Neural cell (in vitro differentiated cells): ENCODE measurements around the gene ANKRD49. TPM values are rescaled to one million over a fixed set of nuclear protein-coding genes. Genes with fewer than 3 reads are reported as not detected.

Source experiments
- H2AFZ ChIP-seq: fragments of 200-600, 300-800 bp; sonication (generic), shearing (Covaris generic); 2 replicates; pipeline ENCODE4 v1.6.0; 2014; ENCODE audit warnings: low read depth, mild to moderate bottlenecking, antibody characterized with exemption, low read length, moderate library complexity
- H3F3A ChIP-seq: fragments of 200-600 bp; shearing (Covaris generic); 2 replicates; pipeline ENCODE4 v1.6.1; 2016; ENCODE audit warnings: mild to moderate bottlenecking, moderate library complexity, mixed read lengths, antibody characterized with exemption, low read length; ENCODE audit not compliant: insufficient read depth, poor library complexity, severe bottlenecking
- H3K27ac ChIP-seq: fragments of 200-600, 300-800 bp; sonication (generic), shearing (Covaris generic); 2 replicates; pipeline ENCODE4 v1.5.1; 2014; ENCODE audit warnings: mild to moderate bottlenecking, low read length, moderate library complexity
- H3K27me3 ChIP-seq: fragments of 300-800, 200-600 bp; sonication (generic), shearing (Covaris generic); 2 replicates; pipeline ENCODE4 v1.6.0; 2014; ENCODE audit warnings: mild to moderate bottlenecking, low read depth, low read length, moderate library complexity; ENCODE audit not compliant: insufficient read depth
- H3K36me3 ChIP-seq: fragments of 300-800, 200-600 bp; sonication (generic), shearing (Covaris generic); 2 replicates; pipeline ENCODE4 v1.5.1; 2014; ENCODE audit warnings: mild to moderate bottlenecking, antibody characterized with exemption, low read length, moderate library complexity; ENCODE audit not compliant: insufficient read depth
- H3K4me2 ChIP-seq: fragments of 300-800, 200-600 bp; sonication (generic), shearing (Covaris generic); 2 replicates; pipeline ENCODE4 v1.6.0; 2014; ENCODE audit warnings: mild to moderate bottlenecking, low read length
- H3K4me3 ChIP-seq: fragments of 300-800, 200-600 bp; sonication (generic), shearing (Covaris generic); 2 replicates; pipeline ENCODE4 v1.5.1; 2014; ENCODE audit warnings: mild to moderate bottlenecking, low read length, moderate library complexity
- H3K79me2 ChIP-seq: fragments of 200-600 bp; shearing (Covaris generic); replicated peaks from 2 replicates; pipeline ENCODE4 v1.6.0; 2014; ENCODE audit warnings: mild to moderate bottlenecking, low read length, moderate library complexity; ENCODE audit not compliant: insufficient read depth
- H3K9ac ChIP-seq: fragments of 300-800, 200-600 bp; sonication (generic), shearing (Covaris generic); 2 replicates; pipeline ENCODE4 v1.6.1; 2016; ENCODE audit warnings: mild to moderate bottlenecking, low read length, mixed read lengths
- H3K9me2 ChIP-seq: fragments of 200-600 bp; shearing (Covaris generic); 2 replicates; pipeline ENCODE4 v1.6.1; 2016; ENCODE audit warnings: mild to moderate bottlenecking, low read length, mixed read lengths; ENCODE audit not compliant: insufficient read depth
- H3K9me3 ChIP-seq: fragments of 200-600, 300-800 bp; sonication (generic), shearing (Covaris generic); 2 replicates; pipeline ENCODE4 v1.6.1; 2016; ENCODE audit warnings: mild to moderate bottlenecking, mixed run types, low read length, moderate library complexity, mixed read lengths
- H4K20me1 ChIP-seq: fragments of 200-600 bp; shearing (Covaris generic); 2 replicates; pipeline ENCODE4 v1.6.1; 2016; ENCODE audit warnings: mild to moderate bottlenecking, mixed run types; ENCODE audit not compliant: insufficient read depth
- CTCF ChIP-seq: fragments of 450-650 bp; IDR thresholded peaks from 2 replicates; pipeline ENCODE4 v1.5.1; 2014; ENCODE audit warnings: antibody characterized with exemption, mild to moderate bottlenecking, moderate library complexity; ENCODE audit not compliant: poor library complexity, severe bottlenecking
- EP300 ChIP-seq: fragments of 450-650 bp; conservative IDR thresholded peaks from 2 replicates; pipeline ENCODE4 v1.6.1; 2014; ENCODE audit warnings: antibody characterized with exemption, mild to moderate bottlenecking, moderate library complexity; ENCODE audit not compliant: poor library complexity, severe bottlenecking
- MXI1 ChIP-seq: fragments of 450-650 bp; conservative IDR thresholded peaks from 2 replicates; pipeline ENCODE4 v1.6.1; 2014; ENCODE audit warnings: antibody characterized with exemption, mild to moderate bottlenecking; ENCODE audit not compliant: poor library complexity, severe bottlenecking
- POLR2AphosphoS5 ChIP-seq: IDR thresholded peaks from 2 replicates; pipeline ENCODE4 v1.6.1; 2012
- RAD21 ChIP-seq: fragments of 450-650 bp; conservative IDR thresholded peaks from 2 replicates; pipeline ENCODE4 v1.6.1; 2014; ENCODE audit warnings: antibody characterized with exemption, mild to moderate bottlenecking, moderate library complexity
- REST ChIP-seq: IDR thresholded peaks from 2 replicates; pipeline ENCODE4 v1.6.1; 2012; ENCODE audit warnings: borderline replicate concordance
- SMC3 ChIP-seq: fragments of 450-650 bp; conservative IDR thresholded peaks from 2 replicates; pipeline ENCODE4 v1.6.1; 2014; ENCODE audit warnings: antibody characterized with exemption, mild to moderate bottlenecking, moderate library complexity; ENCODE audit not compliant: poor library complexity
- TAF1 ChIP-seq: IDR thresholded peaks from 2 replicates; pipeline ENCODE4 v1.6.1; 2012; ENCODE audit warnings: low read depth
- polyA plus RNA-seq: library from polyadenylated mRNA; depleted of rRNA; stranded (reverse); fragments of >200 nt; gene quantifications from 2 replicates; pipeline ENCODE4 v1.2.3, GENCODE V29; 2014

Gene ANKRD49
- polyA plus RNA-seq, 1 donor from 2014 or later: 54.6 TPM

- no peaks in the 10 kb centered on the region for H3K27me3 ChIP-seq
- H3F3A ChIP-seq: no peaks in the 10 kb centered on the region
- H3K9ac ChIP-seq: no peak overlapping the region
- no peak overlapping the region for H3K4me3 ChIP-seq
- H4K20me1 ChIP-seq: no peaks in the 10 kb centered on the region
- no peak overlapping the region for H2AFZ ChIP-seq
- no peak overlapping the region for H3K4me2 ChIP-seq
- no peaks in the 10 kb centered on the region for H3K9me3 ChIP-seq
- no peaks in the 10 kb centered on the region for H3K36me3 ChIP-seq
- no peaks in the 10 kb centered on the region for H3K9me2 ChIP-seq
- no peak for TF ChIP-seq TAF1
- TF ChIP-seq EP300: no peak
- TF ChIP-seq CTCF: no peak
- no peak for TF ChIP-seq SMC3
- no peak for TF ChIP-seq RAD21
- H3K27ac ChIP-seq: no peak overlapping the region
- no peaks in the 10 kb centered on the region for H3K79me2 ChIP-seq
These were observed 40.8 kb upstream of the ANKRD49 start for GRCh38 chr11:94452988-94453387.

- H4K20me1 ChIP-seq: no peaks in the 10 kb centered on the region
- no peaks in the 10 kb centered on the region for H3K36me3 ChIP-seq
- H3K27ac ChIP-seq: no peak overlapping the region
- no peak overlapping the region for H2AFZ ChIP-seq
- no peaks in the 10 kb centered on the region for H3K9me2 ChIP-seq
- no peak overlapping the region for H3K4me2 ChIP-seq
- TF ChIP-seq EP300 (no peak), RAD21 (no peak), POLR2AphosphoS5 (no peak), CTCF (no peak), REST (no peak), SMC3 (no peak), TAF1 (no peak), MXI1 (no peak)
- H3K4me3 ChIP-seq: no peak overlapping the region
- no peaks in the 10 kb centered on the region for H3K9me3 ChIP-seq
- no peaks in the 10 kb centered on the region for H3K79me2 ChIP-seq
- H3K27me3 ChIP-seq: no peaks in the 10 kb centered on the region
- no peaks in the 10 kb centered on the region for H3F3A ChIP-seq
- no peak overlapping the region for H3K9ac ChIP-seq
These were observed 39.5 kb upstream of the ANKRD49 start for GRCh38 chr11:94454301-94454700.
